CD4-positive, alpha-beta T cell (primary cell): Measurements from ENCODE around the gene GPC5. TPM values are rescaled to one million over a fixed set of nuclear protein-coding genes. Genes with fewer than 3 reads are reported as not detected.

ENCODE experiments used
- ATAC-seq: fragments of 200-7000 bp; cut with Tn5 transposase; one replicate; pipeline ENCODE4 v1.10.0; 2022; ENCODE audit warnings: mild to moderate bottlenecking; ENCODE audit not compliant: poor library complexity
- CTCF ChIA-PET: fragments of 350-600 bp; sonication (Branson Sonifier 250); formaldehyde crosslinking; loops from one replicate; lab custom pipeline; 2021; ENCODE audit warnings: antibody characterized with exemption, inconsistent platforms; lab: Charles Lee
- POLR2A ChIA-PET: fragments of 350-600 bp; sonication (Branson Sonifier 250); formaldehyde crosslinking; loops from one replicate; lab custom pipeline; 2021; ENCODE audit warnings: antibody characterized with exemption, inconsistent platforms; lab: Charles Lee
- DNase-seq, 14 experiments: peaks; one replicate each; pipeline ENCODE4 v3.0.0-alpha.2; 2013 to 2020; ENCODE audit warnings: mixed read lengths in 2 of 14
- H3K27ac ChIP-seq, 2 donors: one replicate each; pipeline versions ENCODE4 v1.5.1 to v1.7.0; 2013; ENCODE audit warnings: low read length in 2 of 2, low read depth in 1 of 2, mild to moderate bottlenecking in 1 of 2
- H3K27me3 ChIP-seq, 2 experiments: 1 replicate in 1 of 2; 2 replicates in 1 of 2; pipeline versions ENCODE4 v1.6.1 to v1.7.0; 2013; ENCODE audit warnings: low read length in 2 of 2, control low read depth in 1 of 2, mild to moderate bottlenecking in 1 of 2, moderate library complexity in 1 of 2; ENCODE audit not compliant: insufficient read depth in 2 of 2, control insufficient read depth in 1 of 2
- H3K36me3 ChIP-seq: one replicate; pipeline ENCODE4 v1.6.1; 2013; ENCODE audit warnings: low read length, control low read depth; ENCODE audit not compliant: insufficient read depth
- H3K4me1 ChIP-seq: one replicate; pipeline ENCODE4 v1.6.1; 2013; ENCODE audit warnings: low read length, control low read depth; ENCODE audit not compliant: insufficient read depth
- H3K4me3 ChIP-seq: one replicate; pipeline ENCODE4 v1.5.1; 2013; ENCODE audit warnings: mild to moderate bottlenecking, low read length, moderate library complexity
- H3K9me3 ChIP-seq, 2 experiments: 1 replicate in 1 of 2; 2 replicates in 1 of 2; pipeline versions ENCODE4 v1.6.1 to v1.7.0; 2013; ENCODE audit warnings: low read length in 2 of 2, mild to moderate bottlenecking in 2 of 2, control low read depth in 1 of 2, moderate library complexity in 1 of 2; ENCODE audit not compliant: control insufficient read depth in 1 of 2, insufficient read depth in 1 of 2
- H3K27ac Mint-ChIP-seq: one replicate; pipeline ENCODE4 v1.8.0; 2020; ENCODE audit warnings: mixed read lengths
- H3K27me3 Mint-ChIP-seq: one replicate; pipeline ENCODE4 v1.8.0; 2021; ENCODE audit warnings: mixed read lengths
- H3K36me3 Mint-ChIP-seq: one replicate; pipeline ENCODE4 v1.8.0; 2021; ENCODE audit warnings: low read depth, mixed read lengths
- H3K4me1 Mint-ChIP-seq: one replicate; pipeline ENCODE4 v1.8.0; 2021; ENCODE audit warnings: low read depth, mixed read lengths
- H3K4me3 Mint-ChIP-seq: one replicate; pipeline ENCODE4 v1.8.0; 2020; ENCODE audit warnings: mild to moderate bottlenecking, mixed read lengths
- H3K9me3 Mint-ChIP-seq: one replicate; pipeline ENCODE4 v1.8.0; 2020; ENCODE audit warnings: mixed read lengths
- intact Hi-C, 2 experiments: fragments of 100-400 bp; cut with DNase I in 1 of 2; cut with micrococcal nuclease in 1 of 2; formaldehyde crosslinking; loops; one replicate each; pipeline versions ENCODE4 v1.15.1 to v1.9.0; 2023 to 2025; cut with DNase I, micrococcal nuclease
- total RNA-seq, 174 experiments: library from RNA in 2 of 174; stranded (reverse) in 2 of 174; gene quantifications; one replicate each; pipeline ENCODE4 v1.2.3 and lab custom pipeline; 2021 to 2026
- TF ChIP-seq, protein P1 (sequence below): fragments of 200-600 bp; IDR thresholded peaks from one replicate; pipeline ENCODE4 v1.8.0; 2022; ENCODE audit warnings: antibody characterized with exemption, mild to moderate bottlenecking

GPC5 gene
- total RNA-seq, 2 experiments from 2014 or later, result not detected

DNA sequence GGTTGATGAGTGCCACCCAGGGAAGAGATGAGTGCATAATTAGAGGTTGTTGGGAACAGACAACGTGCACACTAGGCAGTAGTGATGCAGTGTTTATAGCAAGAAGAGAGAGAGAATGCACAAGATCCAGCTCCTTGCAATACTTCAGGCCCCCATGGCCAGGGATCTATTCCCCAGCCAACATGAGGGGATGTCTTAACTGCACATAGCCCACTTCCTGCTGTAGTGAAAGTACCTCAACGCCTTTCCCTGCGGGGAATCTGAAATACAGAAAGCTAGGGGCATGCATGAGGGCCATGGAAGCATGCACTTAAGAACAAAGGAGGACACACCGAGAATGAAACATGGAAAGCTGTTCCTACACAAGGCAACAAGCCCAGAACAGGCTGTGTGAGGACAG is 1191.5 kb downstream of the GPC5 start:
- no peaks in the 10 kb centered on the region for H3K36me3 Mint-ChIP-seq
- no peaks in the 10 kb centered on the region for H3K27me3 ChIP-seq
- no peaks in the 10 kb centered on the region for H3K4me1 Mint-ChIP-seq

DNA sequence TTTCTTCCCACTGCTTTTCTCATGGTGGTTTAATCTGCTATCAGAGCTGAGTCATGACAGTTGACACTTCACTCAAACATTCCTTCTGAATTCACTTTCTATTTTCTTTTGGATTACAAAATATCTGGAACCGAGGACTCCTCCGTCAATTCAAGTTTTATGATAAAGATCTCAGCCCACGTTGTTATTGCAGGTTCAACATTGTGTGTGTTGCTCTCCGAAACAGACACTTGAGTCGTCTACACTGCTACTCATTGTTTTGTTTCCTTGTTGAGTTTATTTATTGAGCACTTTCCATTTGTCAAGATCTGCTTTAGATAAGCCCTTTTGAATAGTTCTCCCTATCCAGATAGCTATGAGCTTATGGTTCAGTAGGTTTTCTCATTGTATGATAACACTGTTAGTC is 1192.1 kb downstream of the GPC5 start:
- Mint-ChIP-seq H3K36me3 (no peaks in the 10 kb centered on the region), H3K27me3 (no peaks in the 10 kb centered on the region), H3K4me1 (no peaks in the 10 kb centered on the region), H3K9me3 (peaks cover 20% of the 10 kb centered on the region), H3K4me3 (no peak overlapping the region), H3K27ac (no peak overlapping the region)
- DNase-seq, result no peak
- H3K27me3 ChIP-seq, result no peaks in the 10 kb centered on the region
- no peaks in the 10 kb centered on the region for H3K36me3 ChIP-seq
- ChIA-PET CTCF (no interaction called here), POLR2A (no interaction called here)
- ATAC-seq, result no peak
- no peak overlapping the region for H3K27ac ChIP-seq
- no peaks in the 10 kb centered on the region for H3K4me1 ChIP-seq
- TF ChIP-seq, protein P1, sequence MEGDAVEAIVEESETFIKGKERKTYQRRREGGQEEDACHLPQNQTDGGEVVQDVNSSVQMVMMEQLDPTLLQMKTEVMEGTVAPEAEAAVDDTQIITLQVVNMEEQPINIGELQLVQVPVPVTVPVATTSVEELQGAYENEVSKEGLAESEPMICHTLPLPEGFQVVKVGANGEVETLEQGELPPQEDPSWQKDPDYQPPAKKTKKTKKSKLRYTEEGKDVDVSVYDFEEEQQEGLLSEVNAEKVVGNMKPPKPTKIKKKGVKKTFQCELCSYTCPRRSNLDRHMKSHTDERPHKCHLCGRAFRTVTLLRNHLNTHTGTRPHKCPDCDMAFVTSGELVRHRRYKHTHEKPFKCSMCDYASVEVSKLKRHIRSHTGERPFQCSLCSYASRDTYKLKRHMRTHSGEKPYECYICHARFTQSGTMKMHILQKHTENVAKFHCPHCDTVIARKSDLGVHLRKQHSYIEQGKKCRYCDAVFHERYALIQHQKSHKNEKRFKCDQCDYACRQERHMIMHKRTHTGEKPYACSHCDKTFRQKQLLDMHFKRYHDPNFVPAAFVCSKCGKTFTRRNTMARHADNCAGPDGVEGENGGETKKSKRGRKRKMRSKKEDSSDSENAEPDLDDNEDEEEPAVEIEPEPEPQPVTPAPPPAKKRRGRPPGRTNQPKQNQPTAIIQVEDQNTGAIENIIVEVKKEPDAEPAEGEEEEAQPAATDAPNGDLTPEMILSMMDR, result no peak
- H3K9me3 ChIP-seq, result peaks cover 0 to 7% of the 10 kb centered on the region in 2 experiments
- H3K4me3 ChIP-seq, result no peak overlapping the region
- intact Hi-C loops, result no loop called here

More for the DNA sequence above, 1191.5 kb downstream of the GPC5 start:
- TF ChIP-seq, protein P1, result no peak
- H3K36me3 ChIP-seq, result no peaks in the 10 kb centered on the region
- no peak overlapping the region for H3K27ac ChIP-seq
- peaks cover 0 to 3% of the 10 kb centered on the region in 2 experiments for H3K9me3 ChIP-seq
- DNase-seq (no peak), ATAC-seq (no peak)
- intact Hi-C loops, result no loop called here
- ChIA-PET POLR2A (no interaction called here), CTCF (no interaction called here)
- H3K4me3 ChIP-seq, result no peak overlapping the region
- Mint-ChIP-seq H3K27me3 (no peaks in the 10 kb centered on the region), H3K27ac (no peak overlapping the region), H3K4me3 (no peak overlapping the region), H3K9me3 (peaks cover 20% of the 10 kb centered on the region)
- no peaks in the 10 kb centered on the region for H3K4me1 ChIP-seq

DNA sequence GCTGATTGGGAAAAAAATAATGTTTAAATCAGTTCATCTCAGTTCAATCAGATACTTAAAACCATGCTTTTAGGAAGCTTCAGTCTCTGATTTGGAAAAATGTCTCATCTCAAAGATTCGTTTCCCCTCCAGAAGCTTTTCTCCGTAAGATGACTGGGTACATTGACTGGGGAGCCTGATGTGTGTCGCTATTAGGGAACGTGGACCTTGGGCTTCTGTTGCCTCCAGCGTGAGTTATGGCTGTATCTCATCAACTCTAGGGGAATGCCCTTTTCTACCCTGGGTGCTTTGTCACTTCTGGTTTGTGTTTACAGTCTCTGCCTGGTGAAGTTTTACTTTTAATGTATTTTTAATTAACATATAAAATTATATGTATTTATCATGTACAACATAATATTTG is 1192.7 kb downstream of the GPC5 start:
- Histone ChIP-seq H3K9me3 (peaks cover 0 to 9% of the 10 kb centered on the region in 2 experiments), H3K4me3 (no peak overlapping the region), H3K36me3 (no peaks in the 10 kb centered on the region), H3K27ac (no peak overlapping the region), H3K4me1 (no peaks in the 10 kb centered on the region), H3K27me3 (no peaks in the 10 kb centered on the region)
- ATAC-seq (no peak), DNase-seq (no peak)
- intact Hi-C loops, result no loop called here
- no peaks in the 10 kb centered on the region for H3K36me3 Mint-ChIP-seq
- H3K27ac Mint-ChIP-seq, result no peak overlapping the region
- H3K27me3 Mint-ChIP-seq, result no peaks in the 10 kb centered on the region
- no peak overlapping the region for H3K4me3 Mint-ChIP-seq
- POLR2A ChIA-PET, result no interaction called here
- peaks cover 16% of the 10 kb centered on the region for H3K9me3 Mint-ChIP-seq
- TF ChIP-seq, protein P1, result no peak
- H3K4me1 Mint-ChIP-seq, result no peaks in the 10 kb centered on the region
- CTCF ChIA-PET, result no interaction called here
